CD14-positive monocyte (primary cell): ENCODE measurements around the gene MICU1. TPM values are rescaled to one million over a fixed set of nuclear protein-coding genes. Genes with fewer than 3 reads are reported as not detected.

Experiments
- DNase-seq, 3 donors: peaks; one replicate each; pipeline ENCODE4 v3.0.0-alpha.2; 2011 to 2022
- H2AFZ ChIP-seq: 2 replicates; pipeline ENCODE4 v1.6.0; 2012; ENCODE audit warnings: mild to moderate bottlenecking, low read depth, low read length, inconsistent platforms; ENCODE audit not compliant: insufficient read depth, poor library complexity, severe bottlenecking
- H3K27ac ChIP-seq, 2 donors: 1 replicate in 1 of 2; 2 replicates in 1 of 2; pipeline ENCODE4 v1.5.1; 2012 to 2013; ENCODE audit warnings: low read length in 2 of 2, control low read depth in 1 of 2, inconsistent platforms in 1 of 2, low read depth in 1 of 2, mild to moderate bottlenecking in 1 of 2
- H3K27me3 ChIP-seq, 2 donors: one replicate each; pipeline versions ENCODE4 v1.6.0 to v1.6.1; 2011 to 2013; ENCODE audit warnings: low read length in 2 of 2; ENCODE audit not compliant: control insufficient read depth in 2 of 2, insufficient read depth in 2 of 2
- H3K36me3 ChIP-seq, 2 donors: replicated peaks in 1 of 2; 1 replicate in 1 of 2; 2 replicates in 1 of 2; pipeline versions ENCODE4 v1.5.1 to v1.6.1; 2012 to 2013; ENCODE audit warnings: low read length in 2 of 2, control low read depth in 1 of 2, inconsistent platforms in 1 of 2, mild to moderate bottlenecking in 1 of 2; ENCODE audit not compliant: insufficient read depth in 2 of 2, control insufficient read depth in 1 of 2
- H3K4me1 ChIP-seq, 2 donors: 1 replicate in 1 of 2; 2 replicates in 1 of 2; pipeline versions ENCODE4 v1.5.1 to v1.6.1; 2012 to 2013; ENCODE audit warnings: low read length in 2 of 2, control low read depth in 1 of 2, inconsistent platforms in 1 of 2, mild to moderate bottlenecking in 1 of 2, moderate library complexity in 1 of 2; ENCODE audit not compliant: insufficient read depth in 2 of 2, control insufficient read depth in 1 of 2
- H3K4me2 ChIP-seq: replicated peaks from 2 replicates; pipeline ENCODE3; 2012; ENCODE audit warnings: low read length, moderate library complexity, mild to moderate bottlenecking; ENCODE audit not compliant: poor library complexity, severe bottlenecking; ENCODE audit errors: extremely low read depth
- H3K4me3 ChIP-seq, 3 experiments: fragments of 200-600 bp in 1 of 3; sonication (generic) in 1 of 3; replicated peaks in 1 of 3; 1 replicate in 2 of 3; 2 replicates in 1 of 3; pipeline ENCODE4 v1.5.1; 2011 to 2013; ENCODE audit warnings: low read length in 3 of 3, mild to moderate bottlenecking in 3 of 3, control low read depth in 2 of 3, low read depth in 2 of 3, inconsistent platforms in 1 of 3, moderate library complexity in 1 of 3
- H3K79me2 ChIP-seq: 2 replicates; pipeline ENCODE4 v1.6.0; 2012; ENCODE audit warnings: mild to moderate bottlenecking, control low read depth, inconsistent platforms, low read length, moderate library complexity; ENCODE audit not compliant: insufficient read depth
- H3K9ac ChIP-seq: 2 replicates; pipeline ENCODE4 v1.6.0; 2017; ENCODE audit warnings: low read length, mild to moderate bottlenecking; ENCODE audit not compliant: insufficient read depth, poor library complexity, severe bottlenecking
- H3K9me3 ChIP-seq, 2 donors: replicated peaks in 1 of 2; 1 replicate in 1 of 2; 2 replicates in 1 of 2; pipeline versions ENCODE4 v1.5.1 to v1.6.1; 2012 to 2013; ENCODE audit warnings: low read length in 2 of 2, control low read depth in 1 of 2; ENCODE audit not compliant: control insufficient read depth in 1 of 2, insufficient read depth in 1 of 2
- H4K20me1 ChIP-seq: 2 replicates; pipeline ENCODE4 v1.6.0; 2012; ENCODE audit warnings: mild to moderate bottlenecking, low read length, control low read depth, moderate library complexity; ENCODE audit not compliant: insufficient read depth
- H3K27ac Mint-ChIP-seq, 7 donors: one replicate each; pipeline ENCODE4 v1.8.0; 2020; ENCODE audit warnings: mild to moderate bottlenecking in 7 of 7, mixed read lengths in 7 of 7, moderate library complexity in 6 of 7, inconsistent platforms in 2 of 7
- H3K27me3 Mint-ChIP-seq, 3 donors: one replicate each; pipeline ENCODE4 v1.8.0; 2021 to 2022; ENCODE audit warnings: low read depth in 3 of 3, mild to moderate bottlenecking in 3 of 3, mixed read lengths in 3 of 3, moderate library complexity in 3 of 3, inconsistent platforms in 1 of 3
- H3K36me3 Mint-ChIP-seq, 2 donors: one replicate each; pipeline ENCODE4 v1.8.0; 2020; ENCODE audit warnings: mixed read lengths in 2 of 2, inconsistent platforms in 1 of 2, mild to moderate bottlenecking in 1 of 2
- H3K4me1 Mint-ChIP-seq: one replicate; pipeline ENCODE4 v1.8.0; 2020; ENCODE audit warnings: mild to moderate bottlenecking, mixed read lengths
- H3K4me3 Mint-ChIP-seq, 2 donors: one replicate each; pipeline ENCODE4 v1.8.0; 2020; ENCODE audit warnings: mild to moderate bottlenecking in 2 of 2, mixed read lengths in 2 of 2, moderate library complexity in 1 of 2
- H3K9me3 Mint-ChIP-seq, 7 donors: one replicate each; pipeline ENCODE4 v1.8.0; 2020 to 2022; ENCODE audit warnings: mixed read lengths in 7 of 7, mild to moderate bottlenecking in 6 of 7, moderate library complexity in 6 of 7, inconsistent platforms in 2 of 7
- WGBS: methylation state at CpG from one replicate; pipeline ENCODE4 v1.1.5; 2013; ENCODE audit warnings: missing lambda C conversion rate; ENCODE audit not compliant: insufficient coverage; 5-methylcytosine and 5-hydroxymethylcytosine counted together
- intact Hi-C, 2 donors: fragments of 100-400 bp; cut with micrococcal nuclease; formaldehyde crosslinking; loops; one replicate each; pipeline versions ENCODE4 v1.15.0 to v1.15.1; 2023
- polyA plus RNA-seq, 3 donors: library from polyadenylated mRNA; depleted of rRNA in 1 of 3; unstranded in 2 of 3; stranded (reverse) in 1 of 3; fragments of 300-500 nt in 2 of 3; fragments of >200 nt in 1 of 3; fragmentation: Illumina TruSeq in 2 of 3; gene quantifications; 1 replicate in 2 of 3; 2 replicates in 1 of 3; pipeline ENCODE4 v1.2.3, GENCODE V29; 2012 to 2021
- TF ChIP-seq, protein P1 (sequence below): fragments of 200-600 bp; IDR thresholded peaks from one replicate; pipeline ENCODE4 v1.8.0; 2022; ENCODE audit warnings: antibody characterized with exemption, mild to moderate bottlenecking

The MICU1 gene
- polyA plus RNA-seq, 3 donors, result 51.1 to 76.4 (median 51.7) TPM

DNA sequence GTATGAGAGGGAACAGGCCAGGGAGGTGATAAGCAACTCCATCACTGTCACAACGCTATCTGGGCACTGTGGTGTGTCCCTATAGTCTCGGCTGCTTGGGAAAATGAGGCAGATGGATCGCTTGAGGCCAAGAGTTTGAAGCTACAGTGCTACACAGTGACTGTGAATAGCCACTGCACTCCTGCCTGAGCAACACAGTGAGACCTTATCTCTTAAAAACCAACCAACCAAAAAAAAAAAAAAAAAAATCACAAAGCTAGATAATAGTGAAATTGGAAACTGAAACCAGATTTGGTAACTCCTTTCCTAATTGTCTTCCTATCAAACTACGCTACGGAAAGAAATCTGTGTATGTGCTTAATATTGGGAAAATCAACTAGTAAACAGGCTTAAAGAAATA, 14.1 kb downstream of the MICU1 start:
- no peak for DNase-seq
- peaks cover 99% of the 10 kb centered on the region for H3K79me2 ChIP-seq
- H3K9me3 ChIP-seq, result no peaks in the 10 kb centered on the region
- H3K36me3 ChIP-seq, result peaks cover 0 to 5% of the 10 kb centered on the region in 2 donors
- H3K27ac ChIP-seq, result peak overlapping the region in 1 of 2 donors; percentile 59
- intact Hi-C loops, result no loop called here
- Mint-ChIP-seq H3K4me1 (peaks cover 39% of the 10 kb centered on the region), H3K27me3 (no peaks in the 10 kb centered on the region), H3K36me3 (peaks cover 15 to 26% of the 10 kb centered on the region in 2 donors), H3K4me3 (peak overlapping the region; percentile 63 to 67), H3K9me3 (peaks cover 0 to 13% (median 4%) of the 10 kb centered on the region in 7 donors), H3K27ac (peak overlapping the region in 5 of 7 donors; percentile 8 to 87 (median 53))
- TF ChIP-seq, protein P1, sequence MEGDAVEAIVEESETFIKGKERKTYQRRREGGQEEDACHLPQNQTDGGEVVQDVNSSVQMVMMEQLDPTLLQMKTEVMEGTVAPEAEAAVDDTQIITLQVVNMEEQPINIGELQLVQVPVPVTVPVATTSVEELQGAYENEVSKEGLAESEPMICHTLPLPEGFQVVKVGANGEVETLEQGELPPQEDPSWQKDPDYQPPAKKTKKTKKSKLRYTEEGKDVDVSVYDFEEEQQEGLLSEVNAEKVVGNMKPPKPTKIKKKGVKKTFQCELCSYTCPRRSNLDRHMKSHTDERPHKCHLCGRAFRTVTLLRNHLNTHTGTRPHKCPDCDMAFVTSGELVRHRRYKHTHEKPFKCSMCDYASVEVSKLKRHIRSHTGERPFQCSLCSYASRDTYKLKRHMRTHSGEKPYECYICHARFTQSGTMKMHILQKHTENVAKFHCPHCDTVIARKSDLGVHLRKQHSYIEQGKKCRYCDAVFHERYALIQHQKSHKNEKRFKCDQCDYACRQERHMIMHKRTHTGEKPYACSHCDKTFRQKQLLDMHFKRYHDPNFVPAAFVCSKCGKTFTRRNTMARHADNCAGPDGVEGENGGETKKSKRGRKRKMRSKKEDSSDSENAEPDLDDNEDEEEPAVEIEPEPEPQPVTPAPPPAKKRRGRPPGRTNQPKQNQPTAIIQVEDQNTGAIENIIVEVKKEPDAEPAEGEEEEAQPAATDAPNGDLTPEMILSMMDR, result no peak
- H3K4me3 ChIP-seq, result peak overlapping the region in 2 of 3 experiments; percentile 15 to 39
- peak overlapping the region; percentile 40 for H3K4me2 ChIP-seq
- H3K4me1 ChIP-seq, result peaks cover 9 to 13% of the 10 kb centered on the region in 2 donors
- peak overlapping the region; percentile 37 for H2AFZ ChIP-seq
- 97% methylated on average over 3 of the region's 5 CpGs for WGBS
- no peak overlapping the region for H3K9ac ChIP-seq
- no peaks in the 10 kb centered on the region for H3K27me3 ChIP-seq
- peaks cover 61% of the 10 kb centered on the region for H4K20me1 ChIP-seq

DNA sequence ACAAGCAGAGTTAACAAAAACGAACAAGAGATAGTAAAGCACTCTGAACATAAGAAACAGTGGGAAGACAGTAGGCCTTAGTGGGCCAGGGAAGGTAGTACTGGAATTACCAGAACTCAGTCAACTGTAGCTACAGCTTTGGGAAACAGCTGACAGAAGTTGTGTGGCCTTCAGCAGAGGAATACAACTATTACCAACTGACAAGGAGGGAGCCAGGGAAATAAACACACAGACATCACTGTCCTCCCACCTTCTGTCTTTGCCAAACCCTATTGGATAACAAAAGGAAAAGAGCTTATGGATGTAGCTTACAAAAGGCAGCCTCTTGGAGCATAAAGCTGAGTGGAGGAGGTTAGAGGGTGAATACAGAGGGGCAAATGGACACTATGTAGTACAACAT, 15.4 kb downstream of the MICU1 start:
- H3K27ac Mint-ChIP-seq, result peak overlapping the region in 3 of 7 donors; percentile 26 to 68 (median 31)
- H3K27ac ChIP-seq, result peak overlapping the region in 1 of 2 donors; percentile 61
- no peaks in the 10 kb centered on the region for H3K27me3 Mint-ChIP-seq
- no CpG with 5 or more reads among the region's 1 CpG for WGBS
- TF ChIP-seq, protein P1, result no peak
- H3K4me2 ChIP-seq, result no peak overlapping the region
- no peak overlapping the region for H3K9ac ChIP-seq
- no peaks in the 10 kb centered on the region for H3K27me3 ChIP-seq
- H3K4me1 ChIP-seq, result peaks cover 9 to 13% of the 10 kb centered on the region in 2 donors
- H3K9me3 ChIP-seq, result no peaks in the 10 kb centered on the region
- no peak overlapping the region for H3K4me3 ChIP-seq
- H3K36me3 ChIP-seq, result peaks cover 0 to 5% of the 10 kb centered on the region in 2 donors
- peaks cover 32% of the 10 kb centered on the region for H3K4me1 Mint-ChIP-seq
- peaks cover 98% of the 10 kb centered on the region for H3K79me2 ChIP-seq
- H3K36me3 Mint-ChIP-seq, result peaks cover 8 to 19% of the 10 kb centered on the region in 2 donors
- H3K9me3 Mint-ChIP-seq, result peaks cover 0 to 5% (median 0%) of the 10 kb centered on the region in 7 donors
- H4K20me1 ChIP-seq, result peaks cover 55% of the 10 kb centered on the region
- intact Hi-C loops, result no loop called here
- DNase-seq, result no peak
- no peak overlapping the region for H3K4me3 Mint-ChIP-seq
- H2AFZ ChIP-seq, result no peak overlapping the region
